ENCODE results near the gene TMEM72. TPM values are rescaled to one million over a fixed set of nuclear protein-coding genes. Genes with fewer than 3 reads are reported as not detected.

TMEM72 gene
- total RNA-seq, 3 donors from 2014 or later = not detected

DNA sequence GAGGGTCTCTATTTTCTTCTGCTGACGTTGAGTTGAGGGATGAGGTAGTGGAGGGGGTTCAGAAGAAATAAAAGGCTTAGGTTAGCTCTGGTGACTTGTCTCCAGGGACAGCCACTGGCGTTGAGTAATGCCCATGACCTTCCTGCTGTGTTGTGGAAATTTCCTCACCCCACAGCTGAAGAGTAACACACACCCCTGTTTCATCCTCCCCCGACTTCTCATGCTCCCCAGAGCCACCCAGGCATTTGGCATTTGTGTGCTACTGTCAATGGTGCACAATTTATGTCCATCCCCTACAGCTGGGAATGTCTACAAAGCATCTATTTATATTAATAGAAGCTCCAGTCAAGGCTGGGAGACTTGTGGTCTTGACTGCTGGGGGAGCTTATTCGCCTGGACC is 4.7 kb upstream of the TMEM72 start:
- Histone ChIP-seq H3K27me3 (no peaks in the 10 kb centered on the region), H3K36me3 (no peaks in the 10 kb centered on the region), H3K4me3 (no peak overlapping the region), H3K4me1 (no peaks in the 10 kb centered on the region), H3K9me3 (no peaks in the 10 kb centered on the region), H3K27ac (no peak overlapping the region)
- DNase-seq (ENCODE audit: low spot score in 2 of 2) = no peak
- TF ChIP-seq, protein P1, sequence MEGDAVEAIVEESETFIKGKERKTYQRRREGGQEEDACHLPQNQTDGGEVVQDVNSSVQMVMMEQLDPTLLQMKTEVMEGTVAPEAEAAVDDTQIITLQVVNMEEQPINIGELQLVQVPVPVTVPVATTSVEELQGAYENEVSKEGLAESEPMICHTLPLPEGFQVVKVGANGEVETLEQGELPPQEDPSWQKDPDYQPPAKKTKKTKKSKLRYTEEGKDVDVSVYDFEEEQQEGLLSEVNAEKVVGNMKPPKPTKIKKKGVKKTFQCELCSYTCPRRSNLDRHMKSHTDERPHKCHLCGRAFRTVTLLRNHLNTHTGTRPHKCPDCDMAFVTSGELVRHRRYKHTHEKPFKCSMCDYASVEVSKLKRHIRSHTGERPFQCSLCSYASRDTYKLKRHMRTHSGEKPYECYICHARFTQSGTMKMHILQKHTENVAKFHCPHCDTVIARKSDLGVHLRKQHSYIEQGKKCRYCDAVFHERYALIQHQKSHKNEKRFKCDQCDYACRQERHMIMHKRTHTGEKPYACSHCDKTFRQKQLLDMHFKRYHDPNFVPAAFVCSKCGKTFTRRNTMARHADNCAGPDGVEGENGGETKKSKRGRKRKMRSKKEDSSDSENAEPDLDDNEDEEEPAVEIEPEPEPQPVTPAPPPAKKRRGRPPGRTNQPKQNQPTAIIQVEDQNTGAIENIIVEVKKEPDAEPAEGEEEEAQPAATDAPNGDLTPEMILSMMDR (IDR thresholded peaks at IDR 0.05) = no peak
- TF ChIP-seq POLR2AphosphoS5 (IDR thresholded peaks at IDR 0.05) = no peak
- TF ChIP-seq POLR2A (IDR thresholded peaks at IDR 0.05) = no peak
- intact Hi-C loops (cut with DNase I; ENCODE audit: low total_unique reads) = no loop called here

DNA sequence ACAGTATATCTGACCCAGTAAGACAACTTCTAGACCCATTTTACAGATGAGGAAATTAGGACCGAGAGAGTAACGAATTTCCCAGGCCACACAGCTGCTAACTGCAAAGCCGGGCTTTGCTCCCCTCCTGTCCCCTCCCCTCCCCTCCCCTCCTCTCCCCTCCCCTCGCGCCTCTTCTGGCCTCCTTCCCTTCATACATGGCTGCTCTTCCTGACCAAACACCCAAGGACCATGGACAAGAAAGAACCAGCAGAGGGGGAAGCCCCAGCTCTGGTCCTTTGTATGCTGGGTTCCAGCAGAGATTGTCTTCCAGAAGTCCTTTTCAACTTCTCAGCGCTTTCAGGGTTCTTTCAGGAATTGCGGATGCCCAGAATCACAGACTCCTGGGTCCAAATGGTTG is 3.6 kb upstream of the TMEM72 start:
- no peak for DNase-seq (ENCODE audit: low spot score in 2 of 2)
- H3K4me1 ChIP-seq = no peaks in the 10 kb centered on the region
- H3K27me3 ChIP-seq = no peaks in the 10 kb centered on the region
- H3K4me3 ChIP-seq = no peak overlapping the region
- no peaks in the 10 kb centered on the region for H3K36me3 ChIP-seq
- no peak for TF ChIP-seq POLR2AphosphoS5 (IDR thresholded peaks at IDR 0.05)
- no peak for TF ChIP-seq POLR2A (IDR thresholded peaks at IDR 0.05)
- TF ChIP-seq, protein P1 (IDR thresholded peaks at IDR 0.05) = no peak
- no peaks in the 10 kb centered on the region for H3K9me3 ChIP-seq
- no peak overlapping the region for H3K27ac ChIP-seq
- intact Hi-C loops (cut with DNase I; ENCODE audit: low total_unique reads) = no loop called here

DNA sequence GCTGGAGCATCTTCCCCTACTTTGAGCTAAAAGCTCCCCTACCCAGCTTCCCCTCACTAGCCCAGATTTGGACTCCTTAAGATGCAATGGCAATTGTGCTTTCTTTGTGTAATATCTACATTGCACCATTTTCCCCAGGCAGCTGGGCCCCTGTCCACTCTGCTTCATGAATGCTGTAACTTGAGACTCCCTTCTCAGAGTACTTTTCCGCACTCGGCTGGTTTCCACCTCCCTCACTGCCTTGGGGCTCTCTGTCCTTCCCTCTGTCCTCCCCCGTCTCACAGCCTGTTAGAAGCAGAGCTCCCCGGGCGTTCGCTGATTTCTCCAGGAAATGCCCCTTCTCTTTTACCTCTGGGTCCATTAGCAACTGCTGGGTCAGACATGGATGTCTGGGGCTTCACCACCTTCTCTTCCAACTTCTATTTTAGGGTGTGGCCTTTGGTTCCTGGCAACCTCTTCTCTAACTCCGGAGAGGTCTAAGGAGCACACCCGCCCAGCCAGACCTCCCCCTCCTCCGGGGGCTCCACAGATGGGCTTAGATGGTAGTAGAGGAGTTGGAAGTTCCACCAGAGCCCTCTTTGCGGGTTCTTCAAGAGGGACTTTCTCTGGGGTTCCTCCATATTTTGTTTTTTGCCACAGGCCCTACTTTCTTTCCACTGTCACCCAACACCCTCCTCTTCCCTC is 2.9 kb upstream of the TMEM72 start:
- DNase-seq (ENCODE audit: low spot score in 2 of 2) = no peak
- intact Hi-C loops (cut with DNase I; ENCODE audit: low total_unique reads) = no loop called here
- Histone ChIP-seq H3K27me3 (no peaks in the 10 kb centered on the region), H3K4me3 (no peak overlapping the region), H3K36me3 (no peaks in the 10 kb centered on the region), H3K4me1 (no peaks in the 10 kb centered on the region), H3K27ac (no peak overlapping the region), H3K9me3 (no peaks in the 10 kb centered on the region)
- TF ChIP-seq POLR2AphosphoS5 (IDR thresholded peaks at IDR 0.05) = no peak
- no peak for TF ChIP-seq POLR2A (IDR thresholded peaks at IDR 0.05)
- TF ChIP-seq, protein P1 (IDR thresholded peaks at IDR 0.05) = no peak

DNA sequence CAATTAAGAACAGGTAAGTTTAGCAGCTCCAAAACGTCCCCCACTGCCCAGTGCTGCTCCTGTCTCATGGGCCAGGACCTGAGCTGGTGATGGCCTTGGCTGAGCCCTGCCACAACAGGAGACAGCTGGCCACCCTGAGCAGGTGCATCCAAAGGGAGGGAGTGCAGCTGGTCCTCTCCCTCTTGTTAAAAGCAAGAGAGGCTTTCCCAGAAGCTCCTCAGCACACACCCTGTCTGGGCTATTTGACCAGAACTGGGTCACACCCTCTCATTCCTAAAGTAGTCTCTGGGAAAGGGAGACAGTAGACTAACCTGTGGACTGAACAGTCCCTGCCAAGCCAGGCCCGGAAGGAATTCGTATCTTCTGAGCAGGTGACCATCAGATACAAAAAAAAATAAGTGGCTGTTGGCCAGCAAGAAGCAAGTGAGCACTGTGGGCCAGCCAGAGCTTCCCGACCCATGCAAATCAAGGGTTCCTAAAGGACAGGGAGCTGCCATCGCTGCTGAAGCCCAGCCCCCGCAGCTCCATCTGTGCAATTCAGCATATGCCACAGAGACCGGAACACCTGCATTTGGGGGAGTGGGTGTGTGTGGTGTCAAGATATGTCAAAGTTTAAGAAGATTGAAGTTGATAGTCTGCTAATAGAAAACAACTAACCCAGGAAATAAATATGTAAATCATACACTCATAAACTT is 2.1 kb upstream of the TMEM72 start:
- Histone ChIP-seq H3K4me3 (no peak overlapping the region), H3K4me1 (no peaks in the 10 kb centered on the region), H3K9me3 (no peaks in the 10 kb centered on the region), H3K27me3 (no peaks in the 10 kb centered on the region), H3K36me3 (no peaks in the 10 kb centered on the region), H3K27ac (no peak overlapping the region)
- intact Hi-C loops (cut with DNase I; ENCODE audit: low total_unique reads) = no loop called here
- TF ChIP-seq POLR2A (IDR thresholded peaks at IDR 0.05) = no peak
- TF ChIP-seq, protein P1 (IDR thresholded peaks at IDR 0.05) = no peak
- no peak for TF ChIP-seq POLR2AphosphoS5 (IDR thresholded peaks at IDR 0.05)
- no peak for DNase-seq (ENCODE audit: low spot score in 2 of 2)

DNA sequence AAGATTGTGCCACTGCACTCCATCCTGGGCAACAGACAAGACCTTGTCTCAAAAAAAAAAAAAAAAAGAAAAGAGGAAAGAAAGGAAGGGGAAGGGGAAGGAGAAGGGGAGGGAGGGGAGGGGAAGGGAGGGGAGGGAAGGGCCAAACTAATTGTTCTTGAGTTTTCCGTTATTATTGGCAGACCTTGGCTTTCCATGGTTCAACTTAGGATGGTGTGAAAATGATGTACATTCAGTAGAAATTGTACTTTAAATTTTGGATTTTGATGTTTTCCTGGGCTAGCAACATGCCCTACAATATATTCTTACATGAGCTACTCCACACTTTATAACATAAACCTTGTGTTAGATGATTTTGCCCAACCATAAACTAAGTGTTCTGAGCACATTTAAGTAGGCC is 1.2 kb upstream of the TMEM72 start:
- no peaks in the 10 kb centered on the region for H3K9me3 ChIP-seq
- DNase-seq (ENCODE audit: low spot score in 2 of 2) = no peak
- H3K4me3 ChIP-seq = no peak overlapping the region
- TF ChIP-seq POLR2A (IDR thresholded peaks at IDR 0.05) = no peak
- no peak for TF ChIP-seq POLR2AphosphoS5 (IDR thresholded peaks at IDR 0.05)
- TF ChIP-seq, protein P1 (IDR thresholded peaks at IDR 0.05) = no peak
- no peaks in the 10 kb centered on the region for H3K27me3 ChIP-seq
- no peaks in the 10 kb centered on the region for H3K36me3 ChIP-seq
- H3K4me1 ChIP-seq = no peaks in the 10 kb centered on the region
- H3K27ac ChIP-seq = no peak overlapping the region
- intact Hi-C loops (cut with DNase I; ENCODE audit: low total_unique reads) = no loop called here

Data from breast epithelium (tissue), 4 donors.